Stimulated activated CD8-positive, alpha-beta memory T cell treated with anti-CD3 and anti-CD28 coated beads, Interleukin-12 subunit alpha, Interleukin-12 subunit beta, amount 100 ng/mL, for 1 hour (primary cell): ENCODE results near the gene RORC.
"Not testable (repeated sequence)": the region's sequence is repeated elsewhere in the genome, so short reads cannot be mapped to it uniquely, and the experiment has no call there.

ENCODE experiments used
- DNase-seq: peaks from one replicate; pipeline ENCODE4 v3.0.0-alpha.2; 2020; ENCODE audit warnings: low read depth

Gene RORC

DNA sequence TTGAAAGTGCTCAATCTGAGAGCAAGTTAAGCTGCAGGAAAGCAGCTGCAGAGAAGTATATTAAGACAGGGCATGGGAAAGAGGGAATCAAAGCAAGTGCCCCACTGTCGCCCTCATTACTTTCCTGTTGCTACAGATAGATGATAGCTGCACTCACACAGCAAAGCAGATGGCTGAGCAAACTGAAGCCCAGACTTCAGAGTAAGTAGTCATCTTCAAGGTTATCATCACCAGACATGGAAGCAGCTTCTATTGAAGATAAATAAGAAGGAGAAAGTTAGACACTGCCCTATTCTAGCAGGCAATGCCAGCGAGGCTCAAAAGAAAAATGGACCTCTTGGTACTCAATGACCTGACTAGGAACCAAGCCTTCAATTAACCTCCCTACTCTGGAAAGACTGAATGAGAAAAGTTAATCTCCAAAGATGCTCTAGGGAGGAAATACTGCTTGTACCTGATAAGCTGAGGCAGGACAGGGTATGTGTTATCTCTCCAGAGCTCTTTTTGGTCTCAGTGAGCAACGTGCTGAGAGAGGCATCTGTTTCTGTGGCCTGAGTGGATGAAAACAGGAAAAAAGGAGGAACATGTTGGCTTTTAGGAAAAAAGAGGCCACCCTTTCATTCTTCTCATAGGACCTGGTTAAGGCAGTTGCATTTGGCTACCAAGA, 57.2 kb downstream of the RORC start:
- DNase-seq, result no peak

DNA sequence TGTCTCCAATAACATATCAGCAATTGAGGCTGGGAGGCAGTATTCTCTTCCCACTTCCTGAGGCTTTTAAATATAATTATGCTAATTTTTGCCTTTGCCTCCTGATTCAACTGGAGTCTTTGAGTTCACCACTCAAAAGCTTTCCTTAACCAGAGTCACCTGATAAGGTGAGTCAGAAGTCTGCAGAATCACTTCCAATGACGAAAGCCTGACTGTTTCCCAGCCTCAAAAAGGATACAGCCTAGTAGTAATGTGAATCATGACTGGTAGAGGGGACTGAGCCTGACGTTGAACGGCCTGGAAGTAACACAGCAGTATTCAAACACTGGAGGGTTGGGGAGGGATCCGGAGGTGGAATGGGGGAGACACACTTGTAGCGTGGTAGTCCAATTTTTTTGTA, 57.9 kb downstream of the RORC start:
- DNase-seq, result no peak

DNA sequence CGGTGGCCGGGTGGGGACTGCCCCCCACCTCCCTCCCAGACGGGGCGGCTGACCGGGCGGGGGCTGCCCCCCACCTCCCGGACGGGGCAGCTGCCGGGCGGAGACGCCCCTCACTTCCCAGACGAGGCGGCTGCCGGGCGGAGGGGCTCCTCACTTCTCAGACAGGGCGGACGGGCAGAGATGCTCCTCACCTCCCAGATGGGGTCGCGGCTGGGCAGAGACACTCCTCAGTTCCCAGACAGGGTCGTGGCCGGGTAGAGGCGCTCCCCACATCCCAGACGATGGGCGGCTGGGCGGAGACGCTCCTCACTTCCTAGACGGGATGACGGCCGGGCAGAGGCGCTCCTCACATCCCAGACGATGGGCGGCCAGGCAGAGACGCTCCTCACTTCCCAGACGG, 62.3 kb downstream of the RORC start:
- not testable (repeated sequence) for DNase-seq

DNA sequence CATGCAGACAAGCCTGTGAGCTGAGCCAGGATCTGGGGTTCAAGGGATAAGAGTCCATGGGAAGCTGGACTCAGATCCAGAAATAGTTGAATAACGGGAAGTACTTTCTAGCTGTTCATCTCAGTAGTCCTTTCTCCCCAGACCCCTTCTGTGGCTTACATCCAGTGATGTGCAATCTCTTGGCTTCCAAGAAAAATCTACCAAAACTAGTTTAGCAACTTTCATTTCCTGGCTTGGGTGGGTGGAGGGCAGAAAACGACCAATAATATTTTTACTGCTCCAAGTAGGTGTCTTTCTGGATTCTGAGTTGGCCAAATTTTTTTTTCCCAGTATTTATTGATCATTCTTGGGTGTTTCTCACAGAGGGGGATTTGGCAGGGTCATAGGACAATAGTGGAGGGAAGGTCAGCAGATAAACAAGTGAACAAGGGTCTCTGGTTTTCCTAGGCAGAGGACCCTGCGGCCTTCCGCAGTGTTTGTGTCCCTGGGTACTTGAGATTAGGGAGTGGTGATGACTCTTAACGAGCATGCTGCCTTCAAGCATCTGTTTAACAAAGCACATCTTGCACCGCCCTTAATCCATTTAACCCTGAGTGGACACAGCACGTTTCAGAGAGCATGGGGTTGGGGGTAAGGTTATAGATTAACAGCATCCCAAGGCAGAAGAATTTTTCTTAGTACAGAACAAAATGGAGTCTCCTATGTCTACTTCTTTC, 63.1 kb downstream of the RORC start:
- not testable (repeated sequence) for DNase-seq

DNA sequence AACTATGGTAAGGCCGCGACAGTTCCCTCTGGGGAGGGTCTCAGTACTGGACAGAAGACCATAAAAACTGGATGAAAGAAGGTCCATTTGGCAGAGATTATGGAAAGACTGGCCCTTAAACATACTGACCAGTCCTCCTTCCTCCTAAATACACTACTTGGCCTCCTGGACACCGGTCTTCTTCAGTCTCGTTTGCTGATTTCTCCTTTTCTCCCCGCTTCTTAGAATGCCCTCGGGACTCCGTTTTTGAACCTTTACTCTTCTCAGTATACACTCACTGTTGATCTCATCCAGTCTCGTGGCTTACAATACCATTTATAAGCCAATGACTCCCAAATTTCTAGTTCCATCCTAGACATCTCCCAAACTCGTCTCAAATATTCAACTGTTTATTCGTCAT, 67.6 kb downstream of the RORC start:
- DNase-seq, result no peak

DNA sequence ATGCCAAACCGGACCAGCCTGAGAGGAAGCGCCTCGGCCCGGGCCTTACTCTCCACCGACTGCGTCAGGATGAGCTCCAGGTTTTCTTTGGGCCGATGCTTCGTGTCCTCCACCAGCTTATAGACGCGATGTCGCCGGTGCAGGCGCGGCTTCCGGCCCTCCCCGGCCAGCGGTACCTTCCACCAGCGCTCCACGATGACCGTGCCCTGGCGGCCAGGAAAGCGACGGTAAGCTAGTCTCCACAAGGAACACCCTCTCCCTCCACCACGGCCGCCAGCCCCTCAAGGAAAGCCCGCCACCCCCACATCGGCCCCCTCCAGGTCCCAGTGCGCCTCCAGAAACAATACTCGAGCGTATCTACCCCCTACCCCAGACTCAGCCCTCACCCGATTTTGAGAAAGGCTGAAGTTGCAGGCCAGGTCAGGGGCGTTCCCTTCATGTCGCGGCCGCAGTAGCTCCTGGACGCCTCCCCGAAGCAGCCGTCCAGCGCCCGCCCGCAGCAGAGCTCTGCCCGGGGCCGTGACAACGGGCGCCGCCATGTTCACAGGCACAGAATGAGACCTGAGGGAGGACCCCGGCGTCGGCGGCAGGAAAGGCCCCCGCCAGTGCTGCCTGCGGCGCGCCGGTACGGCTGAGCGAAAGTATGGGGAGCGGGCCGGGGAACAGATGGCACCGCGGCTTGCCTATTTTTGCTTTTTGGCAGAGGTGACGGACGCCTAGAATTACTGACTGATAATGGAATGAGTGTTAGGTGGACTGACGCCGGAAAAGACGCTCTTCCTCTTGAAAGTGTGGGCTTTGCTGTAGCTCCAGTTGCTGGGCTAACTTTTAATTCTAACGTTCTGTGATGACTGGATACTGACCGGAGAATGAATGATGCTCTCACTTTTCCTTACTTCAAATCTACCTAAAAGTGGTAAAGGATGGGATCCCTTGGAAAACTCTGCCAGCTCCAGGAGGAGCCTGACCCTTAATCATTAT, 68.4 kb downstream of the RORC start, which contains the start of gene MRPL9:
TSS of gene MRPL9 (minus strand) at position 556 of the 981 bp plus-strand sequence. CDS start at position 539, 17 bp downstream.
- DNase-seq, result peak; percentile 76

DNA sequence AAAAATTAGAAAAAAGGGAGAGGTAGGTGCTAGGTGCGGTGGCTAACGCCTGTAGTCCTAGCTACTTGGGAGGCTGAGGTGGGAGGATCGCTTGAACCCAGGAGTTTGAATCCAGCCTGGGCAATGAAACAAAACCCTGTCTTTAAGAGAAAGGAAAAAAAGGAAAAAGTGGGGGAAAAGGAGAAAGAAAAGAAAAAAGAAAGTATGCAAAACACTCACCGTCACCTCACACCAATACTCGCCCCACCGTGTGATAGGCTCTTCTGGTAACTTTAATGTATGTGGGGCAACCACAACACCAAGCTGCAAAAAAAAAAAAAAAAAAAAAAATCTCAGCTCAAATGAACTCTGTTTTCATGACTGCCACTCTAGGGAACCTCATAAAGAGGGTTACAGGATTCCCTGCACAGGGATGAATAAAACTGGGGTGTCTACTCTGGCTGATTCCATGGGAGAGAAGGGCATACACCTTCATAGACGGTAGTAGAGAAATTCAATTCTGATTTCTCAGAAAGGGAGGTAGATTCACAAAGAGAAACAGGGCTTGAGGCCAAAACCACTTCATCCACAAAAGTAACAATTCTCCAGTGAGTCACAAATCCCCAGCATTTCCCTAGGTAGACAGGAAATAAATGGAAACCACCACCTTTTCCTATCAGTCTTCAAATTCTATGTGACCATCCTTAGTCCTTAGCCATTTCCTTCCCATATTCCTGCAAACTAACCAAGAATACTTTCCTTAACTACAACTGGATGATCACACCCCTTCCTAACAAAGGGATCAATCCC, 70.8 kb downstream of the RORC start:
- no peak for DNase-seq

DNA sequence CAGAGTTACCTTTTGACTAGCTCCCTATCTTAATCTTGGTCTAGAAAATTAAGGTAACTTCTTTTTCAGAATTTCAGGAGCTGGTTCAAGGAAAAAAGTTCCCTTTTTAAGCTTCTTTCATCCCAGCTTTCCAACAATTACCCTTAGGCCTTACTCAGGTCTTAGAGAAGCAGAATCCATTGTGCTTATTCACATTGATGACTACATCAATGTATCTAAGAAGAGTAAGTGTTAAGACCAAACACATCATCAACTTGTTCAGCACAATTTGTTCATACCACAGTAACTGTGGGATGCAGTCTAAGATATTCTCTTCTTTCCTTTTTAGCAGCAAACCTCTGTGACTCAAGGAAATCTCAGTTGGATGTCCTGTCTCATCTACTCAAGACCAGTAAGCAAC, 72.4 kb downstream of the RORC start:
- no peak for DNase-seq

DNA sequence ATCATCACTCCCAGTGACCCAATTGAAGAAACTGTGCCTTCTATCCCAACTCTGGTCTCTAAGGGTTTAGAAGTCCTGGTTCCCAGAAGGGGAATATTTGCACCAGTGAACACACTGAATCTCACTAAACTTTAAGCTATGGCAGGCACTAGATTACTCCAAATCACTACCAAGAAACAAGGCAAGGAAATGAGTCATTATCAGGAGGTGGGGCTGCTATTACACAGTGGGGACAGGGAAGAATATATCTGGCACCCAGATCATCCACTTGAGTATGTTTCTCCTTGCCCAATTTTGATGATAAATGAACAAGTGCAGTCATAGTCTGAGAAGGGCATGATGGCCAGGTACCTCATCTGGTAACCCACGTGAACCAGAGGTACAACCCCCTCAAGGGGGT, 75.3 kb downstream of the RORC start:
- DNase-seq, result no peak
